Stomach (tissue), 9 donors: ENCODE measurements around the gene RPAP2. TPM values are rescaled to one million over a fixed set of nuclear protein-coding genes. Genes with fewer than 3 reads are reported as not detected.

Experiments
- DNase-seq, 2 donors: peaks; one replicate each; pipeline versions ENCODE4 v3.0.0 to v3.0.0-alpha.2; 2013 to 2019
- H3K27ac ChIP-seq, 5 donors: fragments of 200-600 bp in 4 of 5; sonication (generic) in 4 of 5; one replicate each; pipeline ENCODE4 v1.5.1; 2013 to 2019; ENCODE audit warnings: mild to moderate bottlenecking in 1 of 5, moderate library complexity in 1 of 5
- H3K27me3 ChIP-seq, 3 donors: fragments of 200-600 bp; sonication (generic); one replicate each; pipeline ENCODE4 v1.5.1; 2017 to 2019; ENCODE audit warnings: mixed run types in 1 of 3
- H3K36me3 ChIP-seq, 4 donors: fragments of 200-600 bp; sonication (generic); 1 replicate in 3 of 4; 2 replicates in 1 of 4; pipeline ENCODE4 v1.5.1; 2016 to 2019
- H3K4me1 ChIP-seq, 4 donors: fragments of 200-600 bp; sonication (generic); one replicate each; pipeline ENCODE4 v1.5.1; 2016 to 2019
- H3K4me3 ChIP-seq, 4 donors: fragments of 200-600 bp; sonication (generic) in 3 of 4; one replicate each; pipeline ENCODE4 v1.5.1; 2016 to 2019; ENCODE audit warnings: mild to moderate bottlenecking in 1 of 4
- H3K9me3 ChIP-seq, 4 donors: fragments of 200-600 bp; sonication (generic); one replicate each; pipeline ENCODE4 v1.5.1; 2016 to 2019
- CTCF ChIP-seq, 7 experiments: fragments of 450-650 bp in 4 of 7; fragments of 200-600 bp in 3 of 7; sonication (generic) in 3 of 7; IDR thresholded peaks; one replicate each; pipeline ENCODE4 v1.5.1; 2016 to 2019; ENCODE audit warnings: antibody characterized with exemption in 7 of 7, control low read depth in 2 of 7, mild to moderate bottlenecking in 1 of 7
- EP300 ChIP-seq: sonication (generic); formaldehyde crosslinking; IDR thresholded peaks from one replicate; pipeline ENCODE4 v1.6.1; 2017; ENCODE audit warnings: antibody characterized with exemption
- POLR2A ChIP-seq, 4 donors: fragments of 450-650 bp; IDR thresholded peaks; one replicate each; pipeline ENCODE4 v1.6.1; 2016; ENCODE audit warnings: antibody characterized with exemption in 4 of 4, control low read depth in 2 of 4, mild to moderate bottlenecking in 1 of 4, moderate library complexity in 1 of 4
- POLR2AphosphoS5 ChIP-seq, 3 donors: sonication (generic); formaldehyde crosslinking; IDR thresholded peaks; one replicate each; pipeline ENCODE4 v1.6.1; 2016; ENCODE audit warnings: antibody characterized with exemption in 3 of 3
- WGBS, 5 donors: extraction: QIAGEN DNeasy Blood & Tissue Kit in 3 of 5; methylation state at CpG; one replicate each; pipeline versions ENCODE4 v1.1.5 to v1.1.7; 2013 to 2018; 5-methylcytosine and 5-hydroxymethylcytosine counted together
- intact Hi-C: fragments of 100-400 bp; cut with DNase I; formaldehyde crosslinking; loops from one replicate; pipeline ENCODE4 v1.15.1; 2023; ENCODE audit warnings: low total_unique reads
- polyA plus RNA-seq, 3 donors: library from polyadenylated mRNA; stranded (reverse); fragments of 200-250 nt; gene quantifications; one replicate each; pipeline ENCODE4 v1.2.3, GENCODE V29; 2013
- total RNA-seq, 5 donors: library from RNA; depleted of rRNA; stranded (reverse); fragments of >200 nt; gene quantifications; one replicate each; pipeline versions ENCODE4 v1.1.0 to v1.2.3, GENCODE V29; 2014 to 2016
- donor health status: healthy with polysubstance abuse.
- donor health status: Bipolar disorder and iron deficiency.
- donor health status: healthy.

The RPAP2 gene
- total and polyA plus RNA-seq, 8 donors, result 2.3 to 16.5 (median 6.0) TPM

GRCh38 chr1:92326681-92327080, 27.8 kb downstream of the RPAP2 start:
- no peak for TF ChIP-seq EP300
- TF ChIP-seq POLR2AphosphoS5 (IDR thresholded peaks at IDR 0.05), result no peak
- TF ChIP-seq CTCF (IDR thresholded peaks at IDR 0.05), result no peak
- no peak for TF ChIP-seq POLR2A (IDR thresholded peaks at IDR 0.05)
- Histone ChIP-seq H3K27me3 (no peaks in the 10 kb centered on the region), H3K4me1 (no peaks in the 10 kb centered on the region), H3K27ac (no peak overlapping the region), H3K4me3 (no peak overlapping the region), H3K9me3 (peaks cover 0 to 34% (median 18%) of the 10 kb centered on the region in 4 donors), H3K36me3 (peaks cover 6 to 80% (median 63%) of the 10 kb centered on the region in 4 donors)
- WGBS, 5 donors, result 94 to 100% (median 100%) methylated on average over 1 of the region's 1 CpG
- DNase-seq, result no peak
- intact Hi-C loops, result no loop called here

- Histone ChIP-seq H3K4me3 (no peak overlapping the region), H3K4me1 (no peaks in the 10 kb centered on the region), H3K27me3 (no peaks in the 10 kb centered on the region), H3K9me3 (peaks cover 0 to 34% (median 18%) of the 10 kb centered on the region in 4 donors), H3K27ac (no peak overlapping the region), H3K36me3 (peaks cover 6 to 71% (median 55%) of the 10 kb centered on the region in 4 donors)
- TF ChIP-seq EP300, result no peak
- TF ChIP-seq POLR2AphosphoS5 (IDR thresholded peaks at IDR 0.05), result no peak
- TF ChIP-seq POLR2A (IDR thresholded peaks at IDR 0.05), result no peak
- no peak for TF ChIP-seq CTCF (IDR thresholded peaks at IDR 0.05)
- no peak for DNase-seq
- WGBS, 5 donors, result 96 to 98% (median 97%) methylated on average over 4 of the region's 4 CpGs
- intact Hi-C loops, result no loop called here
Measured at GRCh38 chr1:92327794-92328193, 28.9 kb downstream of the RPAP2 start.

- Histone ChIP-seq H3K27me3 (no peaks in the 10 kb centered on the region), H3K4me3 (no peak overlapping the region), H3K4me1 (no peaks in the 10 kb centered on the region), H3K9me3 (peaks cover 0 to 34% (median 18%) of the 10 kb centered on the region in 4 donors), H3K36me3 (peaks cover 0 to 64% (median 43%) of the 10 kb centered on the region in 4 donors), H3K27ac (no peak overlapping the region)
- WGBS, 5 donors, result 95 to 99% (median 97%) methylated on average over 6 of the region's 6 CpGs
- TF ChIP-seq POLR2A (IDR thresholded peaks at IDR 0.05), result no peak
- no peak for TF ChIP-seq POLR2AphosphoS5 (IDR thresholded peaks at IDR 0.05)
- TF ChIP-seq EP300, result no peak
- no peak for TF ChIP-seq CTCF (IDR thresholded peaks at IDR 0.05)
- intact Hi-C loops, result no loop called here
- DNase-seq, result no peak
Measured at GRCh38 chr1:92329347-92330129, 30.7 kb downstream of the RPAP2 start.

- H3K27ac ChIP-seq, result no peak overlapping the region
- 77 to 85% (median 81%) methylated on average over 3 of the region's 3 CpGs for WGBS, 5 donors
- intact Hi-C loops, result no loop called here
- H3K4me3 ChIP-seq, result no peak overlapping the region
- TF ChIP-seq POLR2A (IDR thresholded peaks at IDR 0.05), result no peak
- TF ChIP-seq POLR2AphosphoS5 (IDR thresholded peaks at IDR 0.05), result no peak
- no peak for TF ChIP-seq CTCF (IDR thresholded peaks at IDR 0.05)
- no peak for TF ChIP-seq EP300
- peaks cover 5 to 53% (median 46%) of the 10 kb centered on the region in 4 donors for H3K36me3 ChIP-seq
- H3K9me3 ChIP-seq, result peaks cover 0 to 7% (median 1%) of the 10 kb centered on the region in 4 donors
- no peak for DNase-seq
- no peaks in the 10 kb centered on the region for H3K4me1 ChIP-seq
- no peaks in the 10 kb centered on the region for H3K27me3 ChIP-seq
Measured at GRCh38 chr1:92333668-92334067, 34.8 kb downstream of the RPAP2 start.
